ENCODE data around the gene CHRNE.
A peak's percentile ranks its signal among the peaks of the same experiment; 100 is the strongest.
"Not testable (repeated sequence)": the region's sequence is repeated elsewhere in the genome, so short reads cannot be mapped to it uniquely, and the experiment has no call there.

Gene CHRNE

DNA sequence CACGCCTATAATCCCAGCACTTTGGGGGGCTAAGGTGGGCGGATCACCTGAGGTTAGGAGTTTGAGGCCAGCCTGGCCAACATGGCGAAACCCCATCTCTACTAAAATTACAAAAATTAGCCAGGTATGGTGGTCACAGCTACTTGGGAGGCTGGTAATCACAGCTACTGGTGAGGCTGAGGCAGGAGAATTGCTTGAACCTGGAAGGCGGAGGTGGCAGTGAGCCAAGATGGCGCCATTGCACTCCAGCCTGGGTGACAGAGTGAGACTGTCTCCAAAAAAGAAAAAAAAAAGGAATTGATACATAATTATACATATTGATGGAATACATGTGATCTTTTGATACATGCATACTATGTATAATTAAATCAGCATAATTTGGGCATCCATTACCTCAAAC is 35.4 kb downstream of the CHRNE start:
- H3K4me1 Mint-ChIP-seq (ENCODE audit: low read depth); H3K27ac Mint-ChIP-seq; H3K27me3 Mint-ChIP-seq (ENCODE audit: low read depth); H3K4me3 Mint-ChIP-seq; H3K36me3 Mint-ChIP-seq (ENCODE audit: low read depth); H3K9me3 Mint-ChIP-seq: not testable (repeated sequence)

GRCh38 chr17:4863321-4863720 is 39.6 kb downstream of the CHRNE start:
- H3K9me3 Mint-ChIP-seq = no peaks in the 10 kb centered on the region

DNA sequence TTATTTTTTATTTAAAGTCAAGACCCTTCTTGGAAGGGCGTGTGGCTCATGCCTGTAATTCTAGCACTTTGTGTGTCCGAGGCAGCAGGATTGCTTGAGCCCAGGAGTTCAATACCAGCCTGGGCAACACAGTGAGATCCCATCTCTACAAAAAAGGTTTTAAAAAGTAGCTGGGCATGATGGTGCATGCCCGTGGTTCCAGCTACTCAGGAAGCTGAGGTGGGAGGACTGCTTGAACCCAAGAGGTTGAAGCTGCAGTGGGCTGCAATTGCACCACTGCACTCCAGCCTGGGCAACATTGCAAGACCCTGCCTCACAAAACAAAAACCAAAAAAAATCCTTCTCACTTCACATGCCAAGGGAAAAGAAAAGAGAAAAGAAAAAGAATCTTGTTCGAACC is 40.2 kb downstream of the CHRNE start:
- H3K9me3 Mint-ChIP-seq = no peaks in the 10 kb centered on the region

More at GRCh38 chr17:4863321-4863720, 39.6 kb downstream of the CHRNE start:
- no peak overlapping the region for H3K4me3 Mint-ChIP-seq
- H3K27me3 Mint-ChIP-seq (ENCODE audit: low read depth) = no peaks in the 10 kb centered on the region
- H3K27ac Mint-ChIP-seq = no peak overlapping the region
- no peaks in the 10 kb centered on the region for H3K36me3 Mint-ChIP-seq (ENCODE audit: low read depth)
- peaks cover 6% of the 10 kb centered on the region for H3K4me1 Mint-ChIP-seq (ENCODE audit: low read depth)

DNA sequence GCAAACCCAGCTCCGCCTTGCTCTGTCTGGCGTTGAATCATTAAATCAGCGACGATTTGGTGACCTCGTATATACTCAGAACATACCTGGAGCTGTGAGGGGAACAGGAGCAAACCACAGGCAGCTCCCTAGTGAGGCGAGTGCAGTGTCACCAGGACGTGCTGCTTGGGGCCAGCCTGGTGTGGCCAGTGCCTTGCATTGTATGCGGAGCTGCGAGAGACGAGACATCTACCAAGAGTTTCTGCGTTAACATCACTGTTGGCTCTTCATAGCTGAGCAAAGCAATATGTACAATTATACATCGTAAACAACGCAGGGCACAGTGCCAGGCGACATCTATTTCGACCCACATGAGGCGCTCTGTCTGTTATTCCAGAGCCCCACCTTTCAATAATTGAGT is 41.8 kb downstream of the CHRNE start:
- H3K27ac Mint-ChIP-seq = no peak overlapping the region

More for the DNA sequence above, 40.2 kb downstream of the CHRNE start:
- Mint-ChIP-seq H3K27me3 (ENCODE audit: low read depth) (no peaks in the 10 kb centered on the region), H3K27ac (no peak overlapping the region), H3K4me1 (ENCODE audit: low read depth) (peaks cover 7% of the 10 kb centered on the region), H3K36me3 (ENCODE audit: low read depth) (peaks cover 1% of the 10 kb centered on the region), H3K4me3 (no peak overlapping the region)

DNA sequence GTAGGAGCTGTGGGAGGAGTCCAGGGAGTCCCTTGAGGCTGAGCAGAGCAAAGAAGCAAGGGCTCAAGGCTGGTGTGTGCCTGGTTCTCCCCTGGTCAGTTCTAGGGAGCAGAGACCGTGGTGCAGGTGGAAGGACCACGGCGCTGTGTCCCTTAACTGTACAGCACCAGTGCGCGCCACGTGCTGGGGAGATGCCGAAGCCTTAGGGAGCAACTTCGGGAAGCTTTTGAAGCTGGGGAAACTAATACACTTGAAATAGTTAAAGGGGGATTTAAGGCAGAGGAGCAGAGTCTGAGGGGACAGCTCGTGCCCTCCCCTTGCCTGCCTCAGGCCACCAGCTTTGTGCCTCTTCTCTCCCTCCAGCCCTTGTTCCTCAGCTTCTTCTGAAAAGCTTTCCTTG is 42.2 kb downstream of the CHRNE start:
- Mint-ChIP-seq H3K4me1 (ENCODE audit: low read depth) (peaks cover 9% of the 10 kb centered on the region), H3K9me3 (no peaks in the 10 kb centered on the region), H3K27ac (no peak overlapping the region), H3K27me3 (ENCODE audit: low read depth) (no peaks in the 10 kb centered on the region), H3K36me3 (ENCODE audit: low read depth) (peaks cover 16% of the 10 kb centered on the region), H3K4me3 (no peak overlapping the region)

More for the DNA sequence above, 41.8 kb downstream of the CHRNE start:
- Mint-ChIP-seq H3K9me3 (no peaks in the 10 kb centered on the region), H3K27me3 (ENCODE audit: low read depth) (no peaks in the 10 kb centered on the region), H3K36me3 (ENCODE audit: low read depth) (peaks cover 15% of the 10 kb centered on the region), H3K4me3 (no peak overlapping the region), H3K4me1 (ENCODE audit: low read depth) (peaks cover 9% of the 10 kb centered on the region)

- H3K9me3 Mint-ChIP-seq = no peaks in the 10 kb centered on the region
- H3K27ac Mint-ChIP-seq = no peak overlapping the region
- H3K4me1 Mint-ChIP-seq (ENCODE audit: low read depth) = peaks cover 9% of the 10 kb centered on the region
- no peaks in the 10 kb centered on the region for H3K27me3 Mint-ChIP-seq (ENCODE audit: low read depth)
- H3K36me3 Mint-ChIP-seq (ENCODE audit: low read depth) = peaks cover 16% of the 10 kb centered on the region
- no peak overlapping the region for H3K4me3 Mint-ChIP-seq
These were observed 42.9 kb downstream of the CHRNE start for GRCh38 chr17:4859816-4860625.

GRCh38 chr17:4858882-4859260 is 44.0 kb downstream of the CHRNE start:
- H3K27me3 Mint-ChIP-seq (ENCODE audit: low read depth) = no peaks in the 10 kb centered on the region

DNA sequence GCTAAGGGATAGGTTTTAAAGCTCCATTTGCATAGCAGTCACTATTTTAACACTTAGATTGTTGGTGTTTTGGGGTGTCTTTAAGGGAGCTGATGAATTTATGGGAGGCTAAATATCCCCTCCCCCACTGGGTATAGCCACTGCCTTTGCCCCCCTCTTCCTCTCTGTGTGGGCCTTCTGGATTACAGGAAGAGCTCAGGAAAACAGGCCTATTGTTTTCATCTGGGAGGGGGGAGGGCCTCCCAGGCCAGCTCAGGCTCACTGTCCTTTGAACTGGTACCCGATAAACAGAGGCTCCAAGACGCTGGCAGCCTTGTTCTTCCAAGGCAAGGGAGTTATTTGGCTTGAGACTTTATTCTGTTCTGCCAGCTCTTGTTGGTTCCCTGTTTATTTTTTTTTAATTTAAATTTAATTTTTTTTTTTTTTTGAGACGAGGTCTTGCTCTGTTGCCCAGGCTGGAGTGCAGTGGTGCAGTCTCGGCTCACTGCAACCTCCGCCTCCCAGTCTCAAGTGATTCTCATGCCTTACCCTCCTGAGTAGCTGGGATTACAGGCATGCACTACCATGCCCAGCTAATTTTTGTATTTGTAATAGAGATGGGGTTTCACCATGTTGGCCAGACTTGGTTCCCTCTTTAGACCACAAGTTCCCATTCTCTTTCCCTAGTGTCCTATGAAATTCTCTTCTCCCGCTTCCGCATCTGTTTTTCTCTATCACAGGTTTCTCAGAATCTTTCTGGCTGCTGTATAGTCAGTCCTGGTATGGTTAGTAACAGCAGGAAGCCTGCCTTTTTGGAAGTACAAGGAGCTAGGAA is 44.6 kb downstream of the CHRNE start:
- H3K9me3 Mint-ChIP-seq = no peaks in the 10 kb centered on the region
- H3K36me3 Mint-ChIP-seq (ENCODE audit: low read depth) = peaks cover 26% of the 10 kb centered on the region
- H3K27ac Mint-ChIP-seq = no peak overlapping the region
- H3K27me3 Mint-ChIP-seq (ENCODE audit: low read depth) = no peaks in the 10 kb centered on the region
- peaks cover 14% of the 10 kb centered on the region for H3K4me1 Mint-ChIP-seq (ENCODE audit: low read depth)
- H3K4me3 Mint-ChIP-seq = no peak overlapping the region

More at GRCh38 chr17:4858882-4859260, 44.0 kb downstream of the CHRNE start:
- H3K9me3 Mint-ChIP-seq = no peaks in the 10 kb centered on the region
- H3K27ac Mint-ChIP-seq = no peak overlapping the region
- H3K4me3 Mint-ChIP-seq = no peak overlapping the region
- peaks cover 23% of the 10 kb centered on the region for H3K36me3 Mint-ChIP-seq (ENCODE audit: low read depth)
- H3K4me1 Mint-ChIP-seq (ENCODE audit: low read depth) = peaks cover 14% of the 10 kb centered on the region

DNA sequence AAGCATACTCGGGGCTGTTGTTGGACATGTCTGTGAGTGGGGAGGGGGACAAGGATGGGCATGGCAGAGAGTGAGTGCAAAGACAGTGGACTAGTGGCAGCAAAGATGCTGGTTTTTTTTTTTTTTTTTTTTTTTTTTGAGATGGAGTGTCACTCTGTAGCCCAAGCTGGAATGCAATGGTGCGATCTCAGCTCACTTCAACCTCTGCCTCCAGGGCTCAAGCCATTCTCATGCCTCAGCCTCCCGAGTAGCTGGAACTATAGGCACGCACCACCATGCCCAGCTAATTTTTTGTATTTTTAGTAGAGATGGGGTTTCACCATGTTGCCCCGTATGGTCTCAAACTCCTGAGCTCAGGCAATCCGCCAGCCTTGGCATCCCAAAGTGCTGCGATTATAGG is 45.6 kb downstream of the CHRNE start:
- Mint-ChIP-seq H3K4me1 (ENCODE audit: low read depth) (peaks cover 16% of the 10 kb centered on the region), H3K36me3 (ENCODE audit: low read depth) (peaks cover 28% of the 10 kb centered on the region)
- not testable (repeated sequence) for H3K27ac Mint-ChIP-seq; H3K9me3 Mint-ChIP-seq; H3K4me3 Mint-ChIP-seq; H3K27me3 Mint-ChIP-seq (ENCODE audit: low read depth)

GRCh38 chr17:4856937-4857314 is 46.0 kb downstream of the CHRNE start:
- Mint-ChIP-seq H3K9me3 (peaks cover 5% of the 10 kb centered on the region), H3K27me3 (ENCODE audit: low read depth) (no peaks in the 10 kb centered on the region), H3K27ac (no peak overlapping the region), H3K36me3 (ENCODE audit: low read depth) (peaks cover 32% of the 10 kb centered on the region), H3K4me1 (ENCODE audit: low read depth) (peaks cover 19% of the 10 kb centered on the region), H3K4me3 (no peak overlapping the region)

- no peak overlapping the region for H3K4me3 Mint-ChIP-seq
- no peak overlapping the region for H3K27ac Mint-ChIP-seq
- H3K9me3 Mint-ChIP-seq = peaks cover 7% of the 10 kb centered on the region
- no peaks in the 10 kb centered on the region for H3K27me3 Mint-ChIP-seq (ENCODE audit: low read depth)
- H3K36me3 Mint-ChIP-seq (ENCODE audit: low read depth) = peaks cover 33% of the 10 kb centered on the region
- H3K4me1 Mint-ChIP-seq (ENCODE audit: low read depth) = peaks cover 21% of the 10 kb centered on the region
These were observed 46.5 kb downstream of the CHRNE start for GRCh38 chr17:4856271-4856936.

DNA sequence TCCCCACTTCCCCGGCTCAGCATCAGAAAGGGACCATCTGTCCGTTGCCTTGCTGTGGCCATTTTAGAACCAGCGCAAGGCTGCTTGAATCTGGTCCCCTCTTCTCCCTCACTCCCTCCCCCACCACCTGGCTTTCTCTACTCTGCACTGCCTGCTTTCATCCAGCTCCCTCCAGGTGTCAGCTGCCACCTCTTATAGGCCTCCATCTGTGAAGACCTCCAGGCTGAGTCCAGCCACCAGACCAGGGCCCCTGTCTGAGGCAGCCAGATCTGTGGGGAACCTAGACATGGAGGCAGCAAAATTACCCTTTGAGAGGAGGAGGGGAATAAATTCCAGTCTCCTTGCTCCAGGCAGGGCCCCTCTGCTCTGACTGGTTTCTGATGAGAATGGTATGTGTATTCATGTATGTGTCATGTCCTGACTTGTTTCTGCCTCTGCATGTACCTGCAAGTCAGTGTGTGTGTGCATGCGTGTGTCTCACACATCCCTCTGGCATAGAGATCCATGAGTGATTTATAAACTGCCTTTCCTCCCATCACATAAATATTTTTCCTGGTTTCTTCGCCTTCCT is 48.7 kb downstream of the CHRNE start:
- peak overlapping the region; percentile 41 for H3K27ac Mint-ChIP-seq
- no peak overlapping the region for H3K4me3 Mint-ChIP-seq
- H3K9me3 Mint-ChIP-seq = peaks cover 7% of the 10 kb centered on the region
- H3K36me3 Mint-ChIP-seq (ENCODE audit: low read depth) = peaks cover 39% of the 10 kb centered on the region
- H3K4me1 Mint-ChIP-seq (ENCODE audit: low read depth) = peaks cover 31% of the 10 kb centered on the region
- no peaks in the 10 kb centered on the region for H3K27me3 Mint-ChIP-seq (ENCODE audit: low read depth)

- peaks cover 7% of the 10 kb centered on the region for H3K9me3 Mint-ChIP-seq
- no peaks in the 10 kb centered on the region for H3K27me3 Mint-ChIP-seq (ENCODE audit: low read depth)
- H3K4me1 Mint-ChIP-seq (ENCODE audit: low read depth) = peaks cover 28% of the 10 kb centered on the region
- no peak overlapping the region for H3K4me3 Mint-ChIP-seq
- peaks cover 39% of the 10 kb centered on the region for H3K36me3 Mint-ChIP-seq (ENCODE audit: low read depth)
- H3K27ac Mint-ChIP-seq = peak overlapping the region; percentile 69
These were observed 49.7 kb downstream of the CHRNE start for GRCh38 chr17:4853208-4853671.

- no peaks in the 10 kb centered on the region for H3K27me3 Mint-ChIP-seq (ENCODE audit: low read depth)
- H3K36me3 Mint-ChIP-seq (ENCODE audit: low read depth) = peaks cover 38% of the 10 kb centered on the region
- peaks cover 26% of the 10 kb centered on the region for H3K4me1 Mint-ChIP-seq (ENCODE audit: low read depth)
- peaks cover 7% of the 10 kb centered on the region for H3K9me3 Mint-ChIP-seq
- H3K4me3 Mint-ChIP-seq = no peak overlapping the region
- H3K27ac Mint-ChIP-seq = peak overlapping the region; percentile 86
These were observed 50.2 kb downstream of the CHRNE start for GRCh38 chr17:4852567-4853207.

Data from T-helper 1 cell treated with Interleukin-12 subunit alpha and Interleukin-12 subunit beta and Interleukin-4 antibody, amounts not matched to agents 30 μg/mL and 1 μg/mL, for 36 hours (primary cell).